H9 (cell line): Measurements from ENCODE around the gene OOEP. TPM values are rescaled to one million over a fixed set of nuclear protein-coding genes. Genes with fewer than 3 reads are reported as not detected.

Experiments
- DNase-seq: peaks from one replicate; pipeline ENCODE4 v3.0.0-alpha.2; 2017
- H2AFZ ChIP-seq: one replicate; pipeline ENCODE4 v1.6.1; 2013; ENCODE audit warnings: mild to moderate bottlenecking, low read length, control low read depth, moderate library complexity
- H2AK5ac ChIP-seq: 2 replicates; pipeline ENCODE4 v1.6.1; 2013; ENCODE audit warnings: low read length, control low read depth, mixed read lengths; ENCODE audit not compliant: insufficient read length
- H2BK120ac ChIP-seq: one replicate; pipeline ENCODE4 v1.6.1; 2013; ENCODE audit warnings: low read depth, mild to moderate bottlenecking, low read length, control low read depth, inconsistent platforms; ENCODE audit not compliant: poor library complexity, severe bottlenecking
- H2BK12ac ChIP-seq: 2 replicates; pipeline ENCODE4 v1.6.1; 2013; ENCODE audit warnings: low read length, control low read depth, mixed read lengths, low read depth; ENCODE audit not compliant: insufficient read length
- H2BK15ac ChIP-seq: 2 replicates; pipeline ENCODE4 v1.6.1; 2013; ENCODE audit warnings: low read depth, low read length, control low read depth
- H2BK20ac ChIP-seq: one replicate; pipeline ENCODE4 v1.6.1; 2013; ENCODE audit warnings: low read depth, mild to moderate bottlenecking, low read length, control low read depth, inconsistent platforms; ENCODE audit not compliant: poor library complexity, severe bottlenecking
- H2BK5ac ChIP-seq: 2 replicates; pipeline ENCODE4 v1.6.1; 2013; ENCODE audit warnings: low read length, control low read depth, mixed read lengths; ENCODE audit not compliant: insufficient read length
- H3K14ac ChIP-seq: 2 replicates; pipeline ENCODE4 v1.6.1; 2013; ENCODE audit warnings: low read length, control low read depth; ENCODE audit not compliant: insufficient read depth
- H3K18ac ChIP-seq: 2 replicates; pipeline ENCODE4 v1.6.1; 2013; ENCODE audit warnings: low read depth, mild to moderate bottlenecking, mixed read lengths, low read length, control low read depth; ENCODE audit not compliant: insufficient read length
- H3K23ac ChIP-seq: 2 replicates; pipeline ENCODE4 v1.6.1; 2013; ENCODE audit warnings: low read length, control low read depth, mixed read lengths, low read depth; ENCODE audit not compliant: insufficient read length
- H3K23me2 ChIP-seq: 2 replicates; pipeline ENCODE4 v1.6.1; 2013; ENCODE audit warnings: low read depth, mild to moderate bottlenecking, mixed read lengths, low read length, control low read depth; ENCODE audit not compliant: insufficient read length, poor library complexity, severe bottlenecking
- H3K27ac ChIP-seq: 2 replicates; pipeline ENCODE4 v1.5.1; 2013; ENCODE audit warnings: low read length, control low read depth, mixed read lengths, low read depth; ENCODE audit not compliant: insufficient read length
- H3K27me3 ChIP-seq: 2 replicates; pipeline ENCODE4 v1.6.1; 2013; ENCODE audit warnings: low read length, control low read depth, inconsistent platforms; ENCODE audit not compliant: insufficient read depth
- H3K4ac ChIP-seq: 2 replicates; pipeline ENCODE4 v1.6.1; 2013; ENCODE audit warnings: low read depth, mild to moderate bottlenecking, control low read depth, inconsistent platforms, low read length, moderate library complexity
- H3K4me1 ChIP-seq: 2 replicates; pipeline ENCODE4 v1.6.1; 2013; ENCODE audit warnings: low read length, control low read depth, inconsistent platforms; ENCODE audit not compliant: insufficient read depth
- H3K4me2 ChIP-seq: 2 replicates; pipeline ENCODE4 v1.6.1; 2013; ENCODE audit warnings: low read length, control low read depth, mixed read lengths; ENCODE audit not compliant: insufficient read length, insufficient read depth
- H3K56ac ChIP-seq: 2 replicates; pipeline ENCODE4 v1.6.1; 2013; ENCODE audit warnings: low read depth, mild to moderate bottlenecking, mixed read lengths, low read length, control low read depth; ENCODE audit not compliant: insufficient read length
- H3K79me1 ChIP-seq: 2 replicates; pipeline ENCODE4 v1.6.1; 2013; ENCODE audit warnings: low read depth, mild to moderate bottlenecking, moderate library complexity, low read length, control low read depth, inconsistent platforms; ENCODE audit not compliant: insufficient read depth, poor library complexity, severe bottlenecking
- H3K79me2 ChIP-seq: 2 replicates; pipeline ENCODE4 v1.6.1; 2013; ENCODE audit warnings: low read length, control low read depth, inconsistent platforms; ENCODE audit not compliant: insufficient read depth
- H3K9ac ChIP-seq: 2 replicates; pipeline ENCODE4 v1.6.1; 2013; ENCODE audit warnings: low read length, control low read depth, mixed read lengths; ENCODE audit not compliant: insufficient read length; ENCODE audit errors: extremely low read depth
- H3K9me3 ChIP-seq: one replicate; pipeline ENCODE4 v1.6.1; 2013; ENCODE audit warnings: low read depth, low read length, inconsistent platforms; ENCODE audit not compliant: control insufficient read depth
- H3T11ph ChIP-seq: one replicate; pipeline ENCODE4 v1.6.1; 2013; ENCODE audit warnings: mild to moderate bottlenecking, low read length, control low read depth, inconsistent platforms
- H4K20me1 ChIP-seq: one replicate; pipeline ENCODE4 v1.6.1; 2013; ENCODE audit not compliant: control insufficient read depth, insufficient read length, insufficient read depth
- H4K5ac ChIP-seq: 2 replicates; pipeline ENCODE4 v1.6.1; 2013; ENCODE audit warnings: low read depth, mild to moderate bottlenecking, mixed read lengths, low read length, control low read depth; ENCODE audit not compliant: insufficient read length
- H4K8ac ChIP-seq: replicated peaks from 2 replicates; pipeline ENCODE4 v1.6.1; 2013; ENCODE audit warnings: low read length, control low read depth, mixed read lengths, low read depth; ENCODE audit not compliant: insufficient read length
- H4K91ac ChIP-seq: 2 replicates; pipeline ENCODE4 v1.6.1; 2013; ENCODE audit warnings: low read depth, mild to moderate bottlenecking, moderate library complexity, mixed read lengths, low read length, control low read depth; ENCODE audit not compliant: insufficient read length
- H3K27ac Mint-ChIP-seq, 3 experiments: 2 replicates in 2 of 3; 3 replicates in 1 of 3; pipeline ENCODE4 v1.8.0; 2020 to 2021; ENCODE audit warnings: mixed read lengths in 3 of 3, mild to moderate bottlenecking in 1 of 3, moderate library complexity in 1 of 3
- H3K27me3 Mint-ChIP-seq: 2 replicates; pipeline ENCODE4 v1.8.0; 2021; ENCODE audit warnings: low read depth, mild to moderate bottlenecking, moderate library complexity, mixed read lengths
- H3K36me3 Mint-ChIP-seq, 3 experiments: 2 replicates in 2 of 3; 3 replicates in 1 of 3; pipeline ENCODE4 v1.8.0; 2020 to 2021; ENCODE audit warnings: low read depth in 3 of 3, mixed read lengths in 3 of 3; ENCODE audit not compliant: insufficient read depth in 1 of 3
- H3K4me1 Mint-ChIP-seq, 2 experiments: 2 replicates each; pipeline ENCODE4 v1.8.0; 2020; ENCODE audit warnings: mixed read lengths in 2 of 2
- H3K4me3 Mint-ChIP-seq, 2 experiments: 2 replicates in 1 of 2; 3 replicates in 1 of 2; pipeline ENCODE4 v1.8.0; 2020 to 2021; ENCODE audit warnings: mild to moderate bottlenecking in 2 of 2, mixed read lengths in 2 of 2, moderate library complexity in 1 of 2
- H3K9me3 Mint-ChIP-seq, 2 experiments: 2 replicates in 1 of 2; 3 replicates in 1 of 2; pipeline ENCODE4 v1.8.0; 2020; ENCODE audit warnings: mild to moderate bottlenecking in 2 of 2, mixed read lengths in 2 of 2, moderate library complexity in 1 of 2
- WGBS: extraction: QIAGEN DNeasy Blood & Tissue Kit; methylation state at CpG from one replicate; pipeline ENCODE4 v1.1.7; 2013; ENCODE audit warnings: missing lambda C conversion rate, low lambda C conversion rate, mixed read lengths; ENCODE audit not compliant: insufficient read length; ENCODE audit errors: extremely low coverage; 5-methylcytosine and 5-hydroxymethylcytosine counted together
- total RNA-seq: library from RNA; stranded (reverse); gene quantifications from 2 replicates; pipeline ENCODE4 v1.2.1, GENCODE V29; 2021
- TF ChIP-seq, protein P1 (sequence below): fragments of 200-600 bp; sonication (generic); conservative IDR thresholded peaks from 3 replicates; pipeline ENCODE4 v1.8.0; 2021; ENCODE audit warnings: antibody characterized with exemption, mild to moderate bottlenecking

Gene OOEP
- total RNA-seq, 1 experiment from 2014 or later, result not detected

DNA sequence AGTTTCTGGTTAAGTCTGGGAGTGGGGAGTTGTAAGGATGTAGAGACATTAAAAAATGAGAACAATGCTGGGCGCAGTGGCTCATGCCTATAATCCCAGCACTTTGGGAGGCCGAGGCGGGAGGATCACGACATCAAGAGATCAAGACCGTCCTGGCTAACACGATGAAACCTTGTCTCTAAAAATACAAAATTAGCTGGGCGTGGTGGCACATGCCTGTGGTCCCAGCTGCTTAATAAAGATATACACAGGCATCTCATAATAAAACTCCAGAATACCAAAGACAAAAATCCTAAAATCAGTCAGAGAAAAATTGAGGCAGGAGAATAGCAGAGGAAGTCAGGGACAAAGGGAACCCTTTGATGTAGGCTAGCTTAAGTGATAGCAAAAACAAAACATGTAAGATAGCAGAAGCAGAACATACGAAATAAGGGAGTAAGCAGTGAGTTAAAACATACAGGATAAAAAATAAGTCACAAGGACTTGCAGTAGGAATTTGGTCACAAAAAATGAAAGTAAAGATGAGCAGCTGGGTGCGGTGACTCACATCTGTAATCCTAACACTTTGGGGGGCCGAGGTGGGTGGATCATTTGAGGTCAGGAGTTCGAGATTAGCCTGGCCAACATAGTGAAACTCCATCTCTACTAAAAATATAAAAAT is 48.5 kb upstream of the OOEP start:
- no peaks in the 10 kb centered on the region for H3K27me3 Mint-ChIP-seq
- Histone ChIP-seq H2AFZ (no peak overlapping the region), H3K9me3 (no peaks in the 10 kb centered on the region), H4K91ac (no peak overlapping the region), H2BK120ac (no peak overlapping the region), H3K4me1 (no peaks in the 10 kb centered on the region), H4K5ac (no peak overlapping the region), H2BK12ac (no peak overlapping the region), H2BK20ac (no peak overlapping the region), H3K23me2 (no peaks in the 10 kb centered on the region), H3K23ac (no peak overlapping the region), H3T11ph (no peak overlapping the region), H3K56ac (no peak overlapping the region), H3K4me2 (no peak overlapping the region), H3K18ac (no peak overlapping the region), H4K20me1 (no peaks in the 10 kb centered on the region), H2BK5ac (no peak overlapping the region), H2AK5ac (no peak overlapping the region), H3K79me1 (no peaks in the 10 kb centered on the region), H3K27me3 (no peaks in the 10 kb centered on the region), H4K8ac (no peak overlapping the region), H2BK15ac (no peak overlapping the region), H3K27ac (no peak overlapping the region), H3K4ac (no peak overlapping the region), H3K79me2 (no peaks in the 10 kb centered on the region), H3K9ac (no peak overlapping the region), H3K14ac (no peak overlapping the region)
- WGBS, result no CpG with 5 or more reads among the region's 11 CpGs
- DNase-seq, result no peak
- H3K36me3 Mint-ChIP-seq, result no peaks in the 10 kb centered on the region
- H3K4me1 Mint-ChIP-seq, result no peaks in the 10 kb centered on the region
- H3K9me3 Mint-ChIP-seq, result no peaks in the 10 kb centered on the region
- no peak overlapping the region; a peak in 1 of 7 replicates for H3K27ac Mint-ChIP-seq
- TF ChIP-seq, protein P1, sequence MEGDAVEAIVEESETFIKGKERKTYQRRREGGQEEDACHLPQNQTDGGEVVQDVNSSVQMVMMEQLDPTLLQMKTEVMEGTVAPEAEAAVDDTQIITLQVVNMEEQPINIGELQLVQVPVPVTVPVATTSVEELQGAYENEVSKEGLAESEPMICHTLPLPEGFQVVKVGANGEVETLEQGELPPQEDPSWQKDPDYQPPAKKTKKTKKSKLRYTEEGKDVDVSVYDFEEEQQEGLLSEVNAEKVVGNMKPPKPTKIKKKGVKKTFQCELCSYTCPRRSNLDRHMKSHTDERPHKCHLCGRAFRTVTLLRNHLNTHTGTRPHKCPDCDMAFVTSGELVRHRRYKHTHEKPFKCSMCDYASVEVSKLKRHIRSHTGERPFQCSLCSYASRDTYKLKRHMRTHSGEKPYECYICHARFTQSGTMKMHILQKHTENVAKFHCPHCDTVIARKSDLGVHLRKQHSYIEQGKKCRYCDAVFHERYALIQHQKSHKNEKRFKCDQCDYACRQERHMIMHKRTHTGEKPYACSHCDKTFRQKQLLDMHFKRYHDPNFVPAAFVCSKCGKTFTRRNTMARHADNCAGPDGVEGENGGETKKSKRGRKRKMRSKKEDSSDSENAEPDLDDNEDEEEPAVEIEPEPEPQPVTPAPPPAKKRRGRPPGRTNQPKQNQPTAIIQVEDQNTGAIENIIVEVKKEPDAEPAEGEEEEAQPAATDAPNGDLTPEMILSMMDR, result no peak
- no peak overlapping the region for H3K4me3 Mint-ChIP-seq
